GM18907 (cell line): ENCODE results near the gene BRINP1.
"Not testable (repeated sequence)": the region's sequence is repeated elsewhere in the genome, so short reads cannot be mapped to it uniquely, and the experiment has no call there.

Experiments
- ATAC-seq: cut with Tn5 transposase; IDR thresholded peaks from one replicate; pipeline ENCODE4 v1.9.1; 2021; ENCODE audit warnings: mild to moderate bottlenecking, moderate library complexity; ENCODE audit not compliant: unreplicated experiment

The BRINP1 gene

DNA sequence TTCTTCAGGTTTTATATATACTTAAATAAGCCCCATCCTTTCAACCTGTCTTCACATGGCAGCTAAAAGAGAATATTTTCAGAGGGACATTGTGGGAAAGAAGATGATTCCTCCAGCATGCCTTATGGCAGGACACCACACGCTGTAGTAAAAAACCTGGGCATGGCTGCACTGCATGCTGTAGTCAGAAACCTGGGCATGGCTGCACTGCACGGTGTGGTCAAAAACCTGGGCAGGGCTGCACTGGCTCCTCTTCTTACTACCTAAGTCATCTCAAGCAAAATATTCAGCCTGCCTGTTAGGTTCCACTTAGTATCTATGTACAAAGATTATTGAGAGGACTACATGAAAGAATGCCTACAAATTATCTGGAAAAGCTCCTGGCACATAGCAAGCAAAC, 153.6 kb downstream of the BRINP1 start:
- no peak for ATAC-seq

DNA sequence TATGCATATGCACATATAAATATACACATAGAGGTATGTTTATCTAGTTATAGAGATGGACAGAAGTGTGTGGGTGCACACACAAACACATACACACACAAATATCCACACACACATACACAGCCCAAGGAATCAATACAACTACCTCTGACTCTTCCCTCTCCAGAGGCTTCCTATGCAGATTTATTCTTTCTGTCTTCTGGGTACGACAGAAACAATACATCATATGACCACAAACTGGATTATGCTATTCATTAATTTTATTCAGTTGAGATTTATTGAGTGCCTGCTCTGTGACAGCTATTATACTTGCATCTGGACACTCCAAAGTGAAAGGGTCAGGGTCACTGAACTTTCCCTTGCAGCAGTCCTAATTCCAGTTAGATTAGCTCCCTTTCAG, 155.8 kb downstream of the BRINP1 start:
- no peak for ATAC-seq

DNA sequence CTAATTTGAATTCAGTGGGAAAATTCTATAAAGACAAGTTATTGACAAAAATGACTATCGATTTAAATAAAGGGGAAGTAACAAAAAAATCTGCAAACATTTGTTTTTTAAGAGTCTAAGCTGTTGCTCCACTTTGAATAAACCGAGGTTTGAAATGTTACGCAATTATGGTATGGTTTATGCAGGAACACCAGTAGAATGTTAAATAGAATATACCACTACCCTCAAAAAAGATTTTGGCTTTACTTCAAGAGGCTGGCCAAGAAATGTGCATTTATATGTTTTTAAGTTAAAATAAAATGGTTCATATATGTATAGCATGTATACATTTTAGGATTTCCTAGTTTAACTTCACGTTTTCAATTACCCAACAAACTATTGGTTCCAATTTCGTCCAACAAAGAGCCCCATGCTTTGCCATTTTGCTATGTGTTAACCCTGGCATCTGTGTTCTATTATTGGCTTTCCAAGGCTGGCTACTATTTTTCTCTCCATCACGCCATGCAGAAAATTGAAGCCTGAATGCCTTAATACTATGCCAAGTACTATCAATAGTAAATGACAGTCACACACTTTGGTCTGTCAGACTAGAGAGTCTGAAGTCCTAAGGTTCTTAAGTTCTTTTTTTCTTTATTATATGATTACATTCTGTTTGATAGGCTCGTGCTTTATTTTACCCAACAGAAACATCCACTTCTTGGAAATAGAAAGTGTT, 171.2 kb downstream of the BRINP1 start:
- ATAC-seq: no peak

- ATAC-seq: no peak
These were observed 173.7 kb downstream of the BRINP1 start for GRCh38 chr9:119195521-119195920.

DNA sequence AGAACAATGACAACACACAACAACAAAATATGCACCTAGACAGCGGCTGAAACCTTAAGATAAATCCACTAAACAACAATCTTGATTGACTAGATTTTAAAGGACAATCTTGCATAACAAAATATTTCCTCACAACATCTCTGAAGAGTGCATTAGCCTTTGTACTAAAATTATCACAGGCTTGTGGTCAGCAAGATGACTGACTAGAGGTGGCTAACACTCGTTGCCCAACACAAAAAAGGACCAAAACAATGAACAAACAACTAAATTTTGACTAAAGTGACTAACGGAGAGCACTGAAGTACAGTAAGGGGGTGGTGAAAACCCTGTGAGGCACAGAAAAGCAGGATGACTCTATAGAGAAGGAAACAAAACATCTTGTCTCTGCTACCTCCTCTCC, 183.9 kb downstream of the BRINP1 start:
- no peak for ATAC-seq

DNA sequence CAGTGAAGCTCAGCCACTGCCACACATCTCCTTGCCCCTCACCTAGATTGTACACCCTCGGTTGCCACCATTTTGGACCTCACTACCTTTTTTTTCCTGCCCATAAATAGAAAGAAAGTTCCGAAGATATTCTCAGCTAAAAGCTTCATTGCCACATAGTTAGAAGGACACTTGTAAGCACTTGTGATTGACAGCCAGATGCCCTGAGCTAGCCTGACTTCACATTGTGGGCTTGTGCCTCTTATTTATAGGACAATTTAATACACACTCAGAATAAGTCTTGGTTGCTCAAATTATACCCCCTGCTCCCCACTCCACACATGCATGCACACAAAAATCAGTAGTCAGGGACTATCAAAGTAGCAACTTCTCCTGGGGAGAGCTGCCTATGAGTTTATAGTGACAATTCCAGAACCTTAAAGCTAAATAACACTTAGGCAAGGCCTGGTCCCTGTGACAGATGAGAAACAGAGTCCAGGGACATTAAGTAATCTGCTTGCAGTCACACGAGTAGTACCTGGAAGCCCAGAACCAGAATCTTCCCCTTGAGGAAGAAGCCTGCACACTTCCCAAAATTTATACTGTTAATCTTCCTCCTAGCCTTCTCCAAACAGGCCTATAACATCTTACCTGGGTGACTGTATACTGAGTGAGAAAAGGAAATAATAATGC, 184.8 kb downstream of the BRINP1 start:
- ATAC-seq: no peak

GRCh38 chr9:119181561-119181960, 187.7 kb downstream of the BRINP1 start:
- ATAC-seq: no peak

DNA sequence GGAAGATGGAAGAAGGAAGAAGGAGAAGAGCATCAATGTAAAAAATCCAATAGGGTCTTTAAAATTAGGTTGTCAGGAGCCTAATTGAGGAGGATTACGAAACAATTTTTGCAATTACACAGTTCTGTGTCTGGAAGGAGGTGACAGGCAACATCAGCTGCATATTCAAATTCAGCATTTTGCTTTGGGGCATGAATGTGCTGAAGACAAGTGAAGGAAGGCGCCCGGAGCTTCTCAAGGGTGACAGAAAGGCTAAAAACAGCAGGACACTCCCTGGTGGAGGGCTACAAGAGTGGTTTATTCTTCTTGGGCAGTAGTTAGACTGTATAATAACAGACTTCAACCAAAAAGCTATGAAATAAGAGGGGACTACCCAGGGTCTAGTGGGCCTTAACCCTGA, 188.3 kb downstream of the BRINP1 start:
- ATAC-seq: no peak

DNA sequence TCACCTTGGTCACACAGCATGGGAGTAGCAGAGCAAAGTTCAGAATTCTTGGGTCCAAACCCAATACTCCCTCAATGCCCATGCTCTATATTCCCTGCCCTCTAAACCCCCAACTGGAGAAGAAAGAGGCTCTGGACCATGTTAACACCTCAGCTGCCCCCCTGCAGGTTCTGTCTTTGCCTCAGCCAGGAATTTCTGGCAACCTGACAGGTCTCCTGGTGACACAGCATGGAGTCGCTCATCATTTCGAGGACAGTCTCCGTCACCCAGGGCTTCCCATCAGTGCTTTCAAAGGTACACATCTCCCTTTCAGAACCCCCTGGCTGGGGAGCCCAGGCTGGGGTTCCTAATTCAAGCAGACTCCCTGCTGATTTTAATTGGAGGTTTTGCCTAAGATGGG, 189.5 kb downstream of the BRINP1 start:
- no peak for ATAC-seq

DNA sequence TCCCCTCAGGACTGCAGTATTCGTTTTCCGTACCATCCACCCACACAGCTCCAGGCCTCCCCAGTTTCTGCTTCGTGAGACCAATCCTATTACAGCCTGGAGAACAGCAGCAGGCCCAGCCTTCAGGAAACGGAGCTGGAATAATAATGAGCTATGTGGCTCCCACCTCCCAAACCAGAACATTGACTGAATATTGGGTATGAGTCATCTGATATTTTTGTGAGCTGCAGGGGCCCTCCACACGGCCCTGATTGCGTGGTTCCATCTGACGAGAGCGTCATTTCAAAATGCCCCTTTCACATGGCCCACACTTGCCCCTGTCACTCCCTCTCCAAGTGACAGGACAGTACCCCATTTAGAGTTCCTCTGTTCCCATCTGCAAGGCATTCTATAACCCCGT, 192.0 kb downstream of the BRINP1 start:
- ATAC-seq: no peak

DNA sequence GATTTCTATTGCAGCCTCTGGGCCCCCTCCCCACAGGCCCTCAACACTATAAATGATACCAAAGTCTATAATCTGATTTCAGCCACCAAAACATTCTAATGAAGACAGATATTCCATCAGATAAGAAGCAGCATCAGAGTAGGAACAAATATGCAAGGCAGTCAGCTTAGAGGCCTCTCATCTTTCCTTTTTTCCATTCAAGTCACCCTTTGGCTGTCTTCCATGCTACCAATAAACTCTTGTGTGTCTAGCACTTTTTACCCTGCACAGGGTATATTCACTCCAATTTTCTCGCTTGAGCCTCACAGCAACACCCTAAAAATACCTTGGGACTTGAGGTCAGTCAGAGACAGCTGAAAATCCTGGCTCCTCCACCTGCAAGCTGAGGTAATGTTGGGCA, 193.7 kb downstream of the BRINP1 start:
- no peak for ATAC-seq

GRCh38 chr9:119169222-119169621, 200.0 kb downstream of the BRINP1 start:
- not testable (repeated sequence) for ATAC-seq

DNA sequence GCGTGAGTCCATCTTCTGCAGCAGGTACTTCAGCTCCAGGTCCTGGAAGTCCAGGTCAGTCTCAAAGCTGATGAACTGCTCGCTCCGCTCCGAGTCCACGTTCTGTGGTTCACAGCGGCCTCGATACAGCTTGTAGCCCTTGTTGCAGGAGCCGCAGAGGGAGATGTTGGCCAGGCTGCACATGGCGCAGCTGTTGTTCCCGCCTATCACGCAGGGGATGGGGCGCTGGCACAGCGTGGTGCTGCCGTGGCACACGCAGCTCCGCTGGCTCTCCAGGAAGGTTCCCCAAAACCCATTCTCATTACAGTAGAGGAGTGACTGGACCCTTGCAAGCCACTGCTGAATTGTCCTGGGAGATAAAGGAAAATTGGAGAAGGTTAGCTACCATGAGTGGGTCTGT, 201.4 kb downstream of the BRINP1 start:
- ATAC-seq: no peak

DNA sequence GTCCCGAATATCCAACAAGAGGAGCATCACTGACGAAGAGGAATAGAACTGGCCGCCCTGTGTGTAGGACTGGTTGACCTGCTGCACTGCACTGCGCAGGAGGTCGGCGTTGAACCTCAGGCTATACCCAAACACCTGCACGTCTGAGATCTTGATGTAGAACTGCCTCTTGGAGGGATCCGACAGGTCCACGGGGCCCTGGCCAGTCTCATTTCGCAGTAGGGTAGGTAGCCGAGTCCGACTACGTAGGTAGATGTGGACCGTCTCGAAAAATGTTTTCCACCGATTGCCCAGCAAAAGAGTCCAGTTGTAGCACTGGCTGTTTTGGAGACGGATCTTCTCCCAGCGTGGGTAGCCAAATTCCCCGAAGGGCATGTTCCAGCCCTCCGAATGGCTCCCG, 202.0 kb downstream of the BRINP1 start:
- no peak for ATAC-seq

DNA sequence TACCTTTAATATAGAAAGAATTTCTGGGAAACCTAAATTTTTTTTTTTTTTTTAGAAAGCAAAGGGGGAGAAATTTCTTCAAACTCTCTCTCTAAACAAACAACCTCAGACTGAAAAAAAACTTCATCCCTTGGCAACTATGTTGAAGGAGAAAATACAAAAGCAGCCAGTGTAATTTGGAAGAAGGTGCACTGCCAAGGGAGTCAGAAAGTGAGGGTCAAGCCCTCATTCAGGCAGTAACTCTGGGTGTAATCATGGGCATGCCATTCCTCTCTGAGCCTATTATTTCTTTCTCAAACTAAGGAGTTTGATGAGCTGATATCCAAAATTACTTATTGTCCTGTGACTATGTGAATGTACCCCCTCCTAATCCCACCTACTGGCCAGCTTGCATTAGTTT, 203.1 kb downstream of the BRINP1 start:
- ATAC-seq: no peak

GRCh38 chr9:119165131-119165530, 204.1 kb downstream of the BRINP1 start:
- ATAC-seq: no peak

DNA sequence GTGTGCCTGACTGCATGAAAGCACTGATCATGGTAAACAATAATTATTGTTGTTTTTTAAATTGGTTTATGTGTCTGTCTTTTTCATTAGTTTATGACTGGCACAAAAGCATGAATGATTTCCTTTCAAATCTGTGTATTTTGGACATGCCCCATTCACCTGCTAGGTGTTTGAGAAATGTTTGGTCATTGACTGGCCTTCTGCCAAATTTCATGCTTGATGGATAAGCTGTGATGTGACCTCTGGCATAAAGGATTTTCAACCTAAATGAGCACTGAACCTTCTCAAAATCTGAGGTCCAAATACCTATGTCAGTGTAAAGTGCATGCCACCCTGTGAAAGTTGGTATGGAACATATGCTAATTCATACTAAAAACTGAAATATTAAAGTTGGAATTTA, 204.5 kb downstream of the BRINP1 start:
- ATAC-seq: no peak

DNA sequence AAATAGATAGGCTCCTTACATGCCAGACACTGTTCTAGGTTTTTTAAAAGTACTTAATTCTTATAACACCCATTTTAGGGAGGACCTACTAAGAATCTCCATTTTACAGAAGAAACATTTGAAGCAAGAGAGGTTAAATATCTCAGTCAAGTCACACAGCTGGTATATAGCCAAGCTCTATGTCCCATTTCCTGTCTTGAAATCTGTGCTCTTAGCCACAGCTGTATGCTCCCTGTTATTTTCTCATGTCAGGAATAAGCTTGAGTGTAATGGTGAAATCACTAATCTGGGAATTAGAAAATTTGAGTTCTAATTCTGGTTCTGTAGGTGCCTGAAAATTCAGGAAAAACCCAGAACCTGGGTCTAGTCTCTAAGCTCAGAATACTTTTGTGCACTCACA, 208.7 kb downstream of the BRINP1 start:
- ATAC-seq: no peak

DNA sequence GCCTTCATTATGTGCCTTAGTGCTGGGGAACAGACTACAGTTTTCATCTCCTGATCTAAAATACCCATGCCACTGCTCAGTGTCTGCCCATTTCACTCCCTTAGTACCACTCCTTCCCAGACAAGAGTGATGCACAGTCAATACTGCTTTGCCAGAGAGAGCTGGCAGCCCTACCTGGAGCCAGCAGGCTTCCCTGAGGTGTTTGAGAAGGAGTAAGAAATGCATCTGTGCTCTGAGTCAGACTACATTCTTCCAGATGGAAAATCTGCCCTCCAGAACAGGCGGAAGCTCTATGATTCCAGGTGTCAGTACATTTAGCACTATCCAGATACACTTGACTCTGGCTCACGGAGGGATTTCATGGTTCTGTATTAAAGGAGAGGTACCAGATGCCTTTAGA, 209.8 kb downstream of the BRINP1 start:
- ATAC-seq: no peak

DNA sequence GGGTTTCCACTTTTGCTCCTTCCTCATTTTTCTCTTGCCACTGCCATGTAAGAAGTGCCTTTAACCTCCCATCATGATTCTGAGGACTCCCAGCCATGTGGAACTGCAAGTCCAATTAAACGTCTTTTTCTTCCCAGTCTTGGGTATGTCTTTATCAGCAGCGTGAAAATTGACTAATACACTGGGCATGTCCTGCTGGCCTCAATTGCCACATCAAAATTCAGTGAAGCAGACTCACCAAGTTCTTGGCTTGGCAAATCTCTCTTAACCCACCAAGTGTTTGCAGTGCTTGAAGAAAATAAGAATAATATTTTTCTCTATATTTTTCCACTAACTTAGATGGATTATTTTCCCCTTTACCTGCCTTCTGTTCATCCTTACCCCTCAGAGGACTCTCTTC, 212.0 kb downstream of the BRINP1 start:
- no peak for ATAC-seq

- no peak for ATAC-seq
These were observed 212.9 kb downstream of the BRINP1 start for GRCh38 chr9:119156354-119156753.

- no peak for ATAC-seq
These were observed 214.7 kb downstream of the BRINP1 start for GRCh38 chr9:119154527-119154926.

GRCh38 chr9:119153402-119153801, 215.8 kb downstream of the BRINP1 start:
- ATAC-seq: no peak
